Measurements from ENCODE around the gene MYPN.

MYPN gene

GRCh38 chr10:68109331-68109730, at the start of gene MYPN:
TSS of gene MYPN (plus strand) at chr10:68109488. CDS start at chr10:68121439, 11,951 bp downstream.
- H3K4me3 ChIP-seq (replicated peaks; ENCODE audit: low read depth, low read length): no peak within 1 kb of the TSS
- TF ChIP-seq CTCF (IDR thresholded peaks at IDR 0.05; ENCODE audit: low read length, missing control alignments): no peak
- no peak for DNase-seq (ENCODE audit: low read depth)

- no peak for DNase-seq (ENCODE audit: low read depth)
- H3K4me3 ChIP-seq (replicated peaks; ENCODE audit: low read depth, low read length): no peak overlapping the region
- TF ChIP-seq CTCF (IDR thresholded peaks at IDR 0.05; ENCODE audit: low read length, missing control alignments): no peak
Observed at GRCh38 chr10:68067029-68067428, 42.3 kb upstream of the MYPN start.

GRCh38 chr10:68067508-68067907, 41.8 kb upstream of the MYPN start:
- TF ChIP-seq CTCF (IDR thresholded peaks at IDR 0.05; ENCODE audit: low read length, missing control alignments): no peak
- H3K4me3 ChIP-seq (replicated peaks; ENCODE audit: low read depth, low read length): no peak overlapping the region
- DNase-seq (ENCODE audit: low read depth): no peak

GRCh38 chr10:68073631-68074030, 35.7 kb upstream of the MYPN start:
- no peak for TF ChIP-seq CTCF (IDR thresholded peaks at IDR 0.05; ENCODE audit: low read length, missing control alignments)
- DNase-seq (ENCODE audit: low read depth): no peak
- H3K4me3 ChIP-seq (replicated peaks; ENCODE audit: low read depth, low read length): peak overlapping the region; percentile 81

GRCh38 chr10:68074031-68074774, 35.1 kb upstream of the MYPN start:
- DNase-seq (ENCODE audit: low read depth): peak; percentile 39
- no peak for TF ChIP-seq CTCF (IDR thresholded peaks at IDR 0.05; ENCODE audit: low read length, missing control alignments)
- H3K4me3 ChIP-seq (replicated peaks; ENCODE audit: low read depth, low read length): peak overlapping the region; percentile 81

- TF ChIP-seq CTCF (IDR thresholded peaks at IDR 0.05; ENCODE audit: low read length, missing control alignments): no peak
- H3K4me3 ChIP-seq (replicated peaks; ENCODE audit: low read depth, low read length): peak within 1 kb of the TSS; percentile 81
- peak; percentile 96 for DNase-seq (ENCODE audit: low read depth)
Observed at GRCh38 chr10:68074775-68075549, 34.3 kb upstream of the MYPN start, which contains the start of gene HERC4. TSS of gene HERC4 (minus strand) at chr10:68075283. CDS start at chr10:68073108, 2,175 bp downstream.

All from fibroblast of pulmonary artery (primary cell).